Smooth muscle cell (in vitro differentiated cells): Measurements from ENCODE around the gene RBL1. TPM values are rescaled to one million over a fixed set of nuclear protein-coding genes. Genes with fewer than 3 reads are reported as not detected.

Source experiments
- DNase-seq: peaks from one replicate; lab custom pipeline; 2025; ENCODE audit not compliant: unreplicated experiment; lab: John Stamatoyannopoulos, UW
- H2AFZ ChIP-seq: fragments of 200-600 bp; sonication (generic); 2 replicates; pipeline ENCODE4 v1.6.0; 2016; ENCODE audit warnings: antibody characterized with exemption, low read depth, mild to moderate bottlenecking
- H3F3A ChIP-seq: fragments of 200-600 bp; sonication (generic); 2 replicates; pipeline ENCODE4 v1.6.0; 2017; ENCODE audit warnings: antibody characterized with exemption, low read depth
- H3K27ac ChIP-seq: fragments of 200-600 bp; sonication (generic); 2 replicates; pipeline ENCODE4 v1.5.1; 2016; ENCODE audit warnings: low read depth, mild to moderate bottlenecking
- H3K27me3 ChIP-seq: fragments of 200-600 bp; sonication (generic); 2 replicates; pipeline ENCODE4 v1.6.1; 2016; ENCODE audit warnings: low read depth, mild to moderate bottlenecking
- H3K36me3 ChIP-seq: fragments of 200-600 bp; sonication (generic); 2 replicates; pipeline ENCODE4 v1.5.1; 2016; ENCODE audit warnings: low read depth
- H3K4me1 ChIP-seq: fragments of 200-600 bp; sonication (generic); 2 replicates; pipeline ENCODE4 v1.5.1; 2016; ENCODE audit warnings: low read depth
- H3K4me2 ChIP-seq: fragments of 200-600 bp; sonication (generic); 2 replicates; pipeline ENCODE4 v1.6.0; 2016; ENCODE audit warnings: mild to moderate bottlenecking
- H3K4me3 ChIP-seq: fragments of 200-600 bp; sonication (generic); 2 replicates; pipeline ENCODE4 v1.5.1; 2016; ENCODE audit warnings: mild to moderate bottlenecking
- H3K79me2 ChIP-seq: fragments of 200-600 bp; sonication (generic); 2 replicates; pipeline ENCODE4 v1.6.0; 2016; ENCODE audit warnings: low read depth, mild to moderate bottlenecking
- H3K9ac ChIP-seq: fragments of 200-600 bp; sonication (generic); 2 replicates; pipeline ENCODE4 v1.6.0; 2016; ENCODE audit warnings: low read depth
- H3K9me3 ChIP-seq: fragments of 200-600 bp; sonication (generic); replicated peaks from 2 replicates; pipeline ENCODE4 v1.5.1; 2016; ENCODE audit warnings: low read depth
- H4K20me1 ChIP-seq: fragments of 200-600 bp; sonication (generic); 2 replicates; pipeline ENCODE4 v1.6.0; 2016; ENCODE audit warnings: low read depth
- WGBS: methylation state at CpG from one replicate; pipeline ENCODE4 v1.1.7; 2016; ENCODE audit warnings: low lambda C conversion rate; 5-methylcytosine and 5-hydroxymethylcytosine counted together
- polyA plus RNA-seq: library from polyadenylated mRNA; unstranded; fragments of >200 nt; fragmentation: Nextera tagmentation; extraction: Ambion mirVana; gene quantifications from 2 replicates; pipeline ENCODE4 v1.2.1, GENCODE V29; 2016
- total RNA-seq: library from RNA; depleted of rRNA; stranded (reverse); fragments of >200 nt; gene quantifications from 2 replicates; pipeline ENCODE4 v1.2.3, GENCODE V29; 2014
- TF ChIP-seq, protein P1 (sequence below): fragments of 200-600 bp; sonication (generic); IDR thresholded peaks from 2 replicates; pipeline ENCODE4 v1.5.1; 2017; ENCODE audit warnings: borderline replicate concordance, mild to moderate bottlenecking, antibody characterized with exemption; ENCODE audit not compliant: insufficient read depth, poor library complexity, severe bottlenecking

Gene RBL1
- total and polyA plus RNA-seq, 2 experiments from 2014 or later, result 2.3 to 6.4 TPM

DNA sequence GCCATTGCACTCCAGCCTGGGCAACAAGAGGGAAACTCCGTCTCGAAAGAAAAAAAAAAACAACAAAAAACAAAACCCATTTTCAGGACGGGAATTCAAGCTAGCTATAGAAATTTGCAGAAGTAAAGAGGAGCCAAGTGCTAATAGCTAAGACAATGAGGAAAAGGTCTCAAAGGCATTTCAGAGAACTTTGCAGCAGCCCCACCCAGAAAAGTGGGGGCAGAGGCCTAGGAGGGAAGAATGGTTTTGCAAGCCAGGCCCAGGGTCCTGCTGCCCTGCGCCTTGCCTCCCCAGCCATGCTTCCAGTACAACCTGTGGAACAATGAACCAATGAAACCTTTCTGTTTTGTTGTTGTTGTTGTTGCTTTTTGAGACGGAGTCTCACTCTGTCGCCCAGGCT lies 106.0 kb downstream of the RBL1 start:
- H3K4me2 ChIP-seq, result no peak overlapping the region
- 85% methylated on average over 6 of the region's 6 CpGs for WGBS
- DNase-seq, result no peak
- H3K9me3 ChIP-seq, result peaks cover 4% of the 10 kb centered on the region
- no peaks in the 10 kb centered on the region for H4K20me1 ChIP-seq
- H2AFZ ChIP-seq, result no peak overlapping the region
- no peaks in the 10 kb centered on the region for H3K27me3 ChIP-seq
- H3F3A ChIP-seq, result no peaks in the 10 kb centered on the region
- H3K4me1 ChIP-seq, result no peaks in the 10 kb centered on the region
- H3K36me3 ChIP-seq, result no peaks in the 10 kb centered on the region
- no peak overlapping the region for H3K27ac ChIP-seq
- no peaks in the 10 kb centered on the region for H3K79me2 ChIP-seq
- TF ChIP-seq, protein P1, sequence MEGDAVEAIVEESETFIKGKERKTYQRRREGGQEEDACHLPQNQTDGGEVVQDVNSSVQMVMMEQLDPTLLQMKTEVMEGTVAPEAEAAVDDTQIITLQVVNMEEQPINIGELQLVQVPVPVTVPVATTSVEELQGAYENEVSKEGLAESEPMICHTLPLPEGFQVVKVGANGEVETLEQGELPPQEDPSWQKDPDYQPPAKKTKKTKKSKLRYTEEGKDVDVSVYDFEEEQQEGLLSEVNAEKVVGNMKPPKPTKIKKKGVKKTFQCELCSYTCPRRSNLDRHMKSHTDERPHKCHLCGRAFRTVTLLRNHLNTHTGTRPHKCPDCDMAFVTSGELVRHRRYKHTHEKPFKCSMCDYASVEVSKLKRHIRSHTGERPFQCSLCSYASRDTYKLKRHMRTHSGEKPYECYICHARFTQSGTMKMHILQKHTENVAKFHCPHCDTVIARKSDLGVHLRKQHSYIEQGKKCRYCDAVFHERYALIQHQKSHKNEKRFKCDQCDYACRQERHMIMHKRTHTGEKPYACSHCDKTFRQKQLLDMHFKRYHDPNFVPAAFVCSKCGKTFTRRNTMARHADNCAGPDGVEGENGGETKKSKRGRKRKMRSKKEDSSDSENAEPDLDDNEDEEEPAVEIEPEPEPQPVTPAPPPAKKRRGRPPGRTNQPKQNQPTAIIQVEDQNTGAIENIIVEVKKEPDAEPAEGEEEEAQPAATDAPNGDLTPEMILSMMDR, result no peak
- H3K9ac ChIP-seq, result no peak overlapping the region
- no peak overlapping the region for H3K4me3 ChIP-seq

DNA sequence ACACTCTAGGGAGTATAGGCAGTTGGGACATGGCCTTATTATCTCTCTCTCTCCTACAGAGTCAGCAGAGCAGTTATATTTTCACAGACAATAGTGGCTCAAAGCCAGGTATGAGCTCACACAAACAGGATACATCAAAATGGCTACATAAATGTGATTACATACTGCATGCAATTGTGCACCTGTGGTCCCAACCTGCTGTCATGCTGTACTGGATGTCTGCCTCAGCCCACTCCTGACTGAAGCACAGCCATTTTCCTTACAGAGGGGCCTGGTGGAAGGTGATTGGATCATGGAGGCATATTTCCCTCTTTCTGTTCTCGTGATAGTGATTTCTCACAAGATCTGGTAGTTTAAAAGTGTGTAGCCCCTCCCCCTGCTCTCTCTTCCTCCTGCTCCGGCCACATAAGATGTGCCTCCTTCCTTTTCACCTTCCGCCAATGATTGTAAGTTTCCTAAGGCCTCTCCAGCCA lies 107.3 kb downstream of the RBL1 start:
- 94% methylated on average over 3 of the region's 3 CpGs for WGBS

DNA sequence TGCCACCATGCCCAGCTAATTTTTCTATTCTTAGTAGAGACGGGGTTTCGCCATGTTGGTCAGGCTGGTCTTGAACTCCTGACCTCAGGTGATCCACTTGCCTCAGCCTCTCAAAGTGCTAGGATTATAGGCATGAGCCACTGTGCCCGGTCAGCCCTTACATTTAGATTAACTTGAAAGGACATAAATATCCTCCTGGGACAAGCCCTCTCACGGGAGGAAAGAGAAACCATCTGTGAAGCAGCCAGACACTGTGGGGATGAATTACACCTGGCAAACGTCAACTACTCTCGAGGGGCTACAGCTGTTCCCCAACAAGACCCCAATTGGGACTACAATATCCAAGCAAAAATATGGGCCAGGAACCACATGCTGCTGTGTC lies 111.5 kb downstream of the RBL1 start:
- Histone ChIP-seq H3K9ac (no peak overlapping the region), H3K4me1 (no peaks in the 10 kb centered on the region), H3F3A (no peaks in the 10 kb centered on the region), H3K4me2 (no peak overlapping the region), H3K4me3 (no peak overlapping the region), H3K9me3 (no peaks in the 10 kb centered on the region), H4K20me1 (no peaks in the 10 kb centered on the region), H3K27ac (no peak overlapping the region), H2AFZ (no peak overlapping the region), H3K36me3 (no peaks in the 10 kb centered on the region), H3K79me2 (no peaks in the 10 kb centered on the region), H3K27me3 (no peaks in the 10 kb centered on the region)
- WGBS, result 93% methylated on average over 6 of the region's 6 CpGs
- TF ChIP-seq, protein P1, result no peak
- no peak for DNase-seq

More for the DNA sequence above, 107.3 kb downstream of the RBL1 start:
- Histone ChIP-seq H3K36me3 (no peaks in the 10 kb centered on the region), H3K79me2 (no peaks in the 10 kb centered on the region), H3K4me1 (no peaks in the 10 kb centered on the region), H3K27ac (no peak overlapping the region), H3K27me3 (no peaks in the 10 kb centered on the region), H3K9ac (no peak overlapping the region), H2AFZ (no peak overlapping the region), H4K20me1 (no peaks in the 10 kb centered on the region), H3K9me3 (peaks cover 4% of the 10 kb centered on the region), H3K4me3 (no peak overlapping the region), H3K4me2 (no peak overlapping the region), H3F3A (no peaks in the 10 kb centered on the region)
- TF ChIP-seq, protein P1, result no peak
- no peak for DNase-seq

DNA sequence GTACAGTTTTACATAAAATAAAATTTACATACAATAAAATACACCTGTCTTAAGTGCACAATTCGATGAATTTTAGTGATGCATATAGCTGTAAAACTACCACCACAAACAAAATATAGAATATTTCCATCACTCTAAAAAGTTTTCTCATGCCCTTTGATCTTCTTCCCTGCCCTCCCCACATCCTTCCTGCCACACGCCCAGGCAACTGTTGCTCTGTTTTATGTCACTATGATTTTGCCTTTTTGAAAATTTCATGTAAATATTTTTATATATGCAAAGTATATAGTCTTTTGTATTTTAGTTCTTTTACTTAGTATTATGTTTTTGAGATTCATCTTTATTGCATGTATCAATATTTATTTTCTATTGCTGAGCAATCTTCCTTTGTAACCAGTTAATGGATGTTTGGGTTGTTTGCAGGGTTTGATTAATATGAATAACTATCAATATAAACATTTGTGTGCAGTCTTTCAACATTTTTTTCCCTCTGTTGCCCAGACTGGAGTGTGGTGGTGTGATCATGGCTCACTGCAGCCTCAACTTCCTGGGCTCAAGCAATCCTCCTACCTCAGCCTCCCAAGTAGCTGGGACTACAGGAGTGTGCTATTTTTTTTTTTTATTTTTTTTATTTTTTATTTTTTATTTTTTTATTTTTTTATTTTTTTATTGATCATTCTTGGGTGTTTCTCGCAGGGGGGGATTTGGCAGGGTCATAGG lies 120.5 kb downstream of the RBL1 start:
- no peak overlapping the region for H3K27ac ChIP-seq
- no peaks in the 10 kb centered on the region for H3K27me3 ChIP-seq
- H3K4me2 ChIP-seq, result no peak overlapping the region
- H3K79me2 ChIP-seq, result no peaks in the 10 kb centered on the region
- no peaks in the 10 kb centered on the region for H3K9me3 ChIP-seq
- no peak overlapping the region for H2AFZ ChIP-seq
- H3K9ac ChIP-seq, result no peak overlapping the region
- no peaks in the 10 kb centered on the region for H4K20me1 ChIP-seq
- DNase-seq, result no peak
- no peaks in the 10 kb centered on the region for H3F3A ChIP-seq
- no peaks in the 10 kb centered on the region for H3K4me1 ChIP-seq
- no peak overlapping the region for H3K4me3 ChIP-seq
- TF ChIP-seq, protein P1, result no peak
- no peaks in the 10 kb centered on the region for H3K36me3 ChIP-seq
- WGBS, result 84% methylated on average over 3 of the region's 3 CpGs
